HEK293 (cell line): Measurements from ENCODE around the gene BAIAP2L2.

ENCODE experiments used
- CTCF ChIP-seq: fragments of 450-650 bp; formaldehyde crosslinking; IDR thresholded peaks from 2 replicates; pipeline ENCODE4 v1.5.1; 2016; ENCODE audit warnings: missing biosample characterization, missing genetic modification characterization
- HOXA7 ChIP-seq: sonication (generic); formaldehyde crosslinking; IDR thresholded peaks from 2 replicates; pipeline ENCODE4 v1.8.1; 2022; ENCODE audit warnings: missing genetic modification reagents, borderline replicate concordance
- YY1 ChIP-seq: fragments of 450-650 bp; formaldehyde crosslinking; IDR thresholded peaks from 2 replicates; pipeline ENCODE4 v1.5.1; 2018; ENCODE audit warnings: missing biosample characterization, missing genetic modification characterization
- ZNF292 ChIP-seq: fragments of 450-650 bp; formaldehyde crosslinking; IDR thresholded peaks from 2 replicates; pipeline ENCODE4 v1.5.1; 2016; ENCODE audit warnings: low read depth, missing biosample characterization, missing genetic modification characterization, borderline replicate concordance
- ZNF366 ChIP-seq: fragments of 450-650 bp; formaldehyde crosslinking; conservative IDR thresholded peaks from 2 replicates; pipeline ENCODE4 v1.5.1; 2016; ENCODE audit warnings: missing biosample characterization, missing genetic modification characterization
- ZNF549 ChIP-seq: fragments of 450-650 bp; IDR thresholded peaks from 2 replicates; pipeline ENCODE4 v1.5.1; 2018; ENCODE audit warnings: missing biosample characterization, missing genetic modification characterization, mild to moderate bottlenecking, inconsistent platforms, moderate library complexity
- ZNF639 ChIP-seq: fragments of 450-650 bp; formaldehyde crosslinking; IDR thresholded peaks from 2 replicates; pipeline ENCODE4 v1.5.1; 2016; ENCODE audit warnings: missing biosample characterization, missing genetic modification characterization
- ZNF792 ChIP-seq: fragments of 450-650 bp; formaldehyde crosslinking; IDR thresholded peaks from 2 replicates; pipeline ENCODE4 v1.5.1; 2016; ENCODE audit warnings: missing biosample characterization, missing genetic modification characterization

- TF ChIP-seq ZNF292 (tag by site-specific recombination) (no peak), YY1 (tag by site-specific recombination) (no peak), CTCF (tag by site-specific recombination) (no peak), ZNF366 (tag by site-specific recombination) (no peak), ZNF792 (no peak), ZNF549 (tag by site-specific recombination) (no peak), ZNF639 (tag by site-specific recombination) (no peak), HOXA7 (CRISPR knock-in tag) (no peak)
These were observed 45.2 kb upstream of the BAIAP2L2 start for GRCh38 chr22:38155703-38156102.
